ENCODE results near the gene UBASH3B.

The UBASH3B gene

DNA sequence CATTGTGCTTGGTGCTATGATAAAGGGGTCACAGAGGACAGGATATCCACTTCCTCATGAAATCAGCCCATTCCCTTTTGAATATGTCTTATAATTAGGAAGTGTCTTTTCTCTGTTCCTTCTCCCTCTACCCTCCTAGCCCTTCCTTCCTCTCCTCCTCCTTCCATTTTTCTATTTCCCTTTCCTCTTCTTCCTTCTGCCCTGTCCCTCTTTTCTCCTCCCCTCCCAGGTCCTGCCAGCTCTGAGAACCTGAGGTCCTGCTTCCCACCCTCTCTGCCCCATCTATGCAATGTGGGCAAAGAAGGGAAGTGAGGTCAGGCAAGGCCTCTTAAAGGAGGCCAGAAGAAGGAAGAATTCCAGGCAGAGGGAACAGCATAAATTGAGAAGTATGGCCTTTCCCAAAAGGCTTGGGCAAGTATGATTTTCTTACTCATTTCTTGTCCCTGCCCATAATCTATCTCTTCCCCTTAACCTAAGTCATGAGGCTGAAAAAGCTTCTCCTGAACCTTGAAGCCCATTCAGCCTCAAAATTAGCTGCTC lies 7.7 kb upstream of the UBASH3B start:
- DNase-seq: no peak

DNA sequence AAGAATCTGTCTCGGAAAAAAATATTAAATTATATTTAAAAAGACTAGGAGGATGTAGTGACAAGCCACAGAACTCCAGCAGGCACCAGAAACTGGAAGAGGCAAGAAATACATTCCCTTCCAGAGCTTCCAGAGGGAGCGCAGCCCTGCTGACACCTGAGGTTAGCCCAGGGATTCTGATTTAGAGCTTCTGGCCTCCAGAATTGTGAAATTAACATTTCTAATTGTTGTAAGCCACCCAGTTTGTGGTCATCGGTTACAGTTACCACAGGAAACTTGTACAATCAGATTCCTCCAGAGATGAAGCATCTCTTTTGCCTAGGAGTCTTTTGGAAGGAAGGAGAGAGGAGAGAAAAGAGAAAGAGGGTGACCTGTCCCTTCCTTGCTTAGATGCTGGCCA lies 6.4 kb upstream of the UBASH3B start:
- no peak for DNase-seq

DNA sequence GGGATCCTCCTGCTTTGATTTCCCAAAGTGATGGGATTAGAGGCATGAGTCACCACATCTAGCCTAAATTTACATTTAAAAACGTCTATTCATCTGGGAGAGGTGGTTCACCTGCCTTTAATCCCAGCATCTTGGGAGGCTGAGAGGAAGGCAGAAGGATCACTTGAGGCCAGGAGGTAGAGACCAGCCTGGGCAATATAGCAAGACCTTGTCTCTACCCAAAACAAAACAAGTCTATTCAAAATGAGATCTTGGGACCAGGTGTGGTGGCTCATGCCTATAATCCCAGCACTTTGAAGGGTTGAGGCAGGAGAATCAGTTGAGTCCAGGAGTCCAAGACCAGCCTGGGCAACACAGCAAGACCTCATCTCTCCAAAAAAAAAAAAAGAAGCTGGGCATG lies 4.9 kb upstream of the UBASH3B start:
- DNase-seq: no peak

DNA sequence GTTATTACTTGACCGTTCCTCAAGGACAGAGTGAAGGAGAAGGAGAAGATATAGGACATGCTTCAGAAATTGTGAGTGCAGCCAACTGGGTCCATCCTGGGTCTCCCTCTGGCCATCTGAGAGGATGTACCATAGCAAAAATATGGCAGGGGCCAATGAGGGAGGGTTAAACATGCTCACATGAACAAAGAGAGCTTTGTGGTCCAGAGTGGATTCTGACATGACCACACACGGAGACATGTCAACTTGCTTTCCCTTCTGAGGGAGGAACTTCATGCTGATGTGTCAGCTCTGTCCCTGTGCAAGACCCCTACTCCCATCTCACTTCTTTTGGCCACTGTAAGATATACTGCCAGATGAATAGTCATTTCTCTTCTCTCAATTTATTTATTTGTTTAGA lies 3.0 kb upstream of the UBASH3B start:
- DNase-seq: no peak

DNA sequence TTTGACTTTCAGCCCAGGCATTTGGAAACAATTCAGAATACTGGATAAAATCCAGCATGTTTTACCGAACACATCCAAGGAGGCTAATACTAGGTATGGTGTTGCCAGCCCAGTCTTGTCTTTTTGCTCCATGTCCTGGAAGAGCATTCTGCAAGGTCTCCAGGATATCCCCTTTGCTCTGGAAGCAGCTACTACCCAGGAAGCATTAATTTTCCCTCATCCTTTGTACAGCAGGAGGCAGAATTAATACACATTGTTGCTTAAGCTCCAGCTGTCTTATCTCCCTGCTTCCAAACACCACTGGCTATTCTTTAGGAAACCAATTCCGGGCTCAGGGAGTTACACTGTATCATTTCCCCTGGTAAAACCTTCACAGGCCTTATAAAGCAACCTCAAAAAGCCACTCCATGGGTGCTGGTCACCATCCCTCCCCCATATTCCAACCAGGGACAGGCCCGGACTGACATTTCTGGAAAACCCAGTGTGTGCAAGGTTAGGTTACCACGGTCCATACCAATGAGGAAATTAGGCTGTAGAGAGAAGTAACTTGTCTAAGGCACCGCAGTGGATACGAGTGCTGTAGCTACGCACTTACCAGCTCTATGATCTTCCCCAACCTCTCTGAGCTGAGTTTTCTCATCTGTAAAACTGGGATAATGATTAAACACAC lies 1.5 kb upstream of the UBASH3B start:
- DNase-seq: no peak

DNA sequence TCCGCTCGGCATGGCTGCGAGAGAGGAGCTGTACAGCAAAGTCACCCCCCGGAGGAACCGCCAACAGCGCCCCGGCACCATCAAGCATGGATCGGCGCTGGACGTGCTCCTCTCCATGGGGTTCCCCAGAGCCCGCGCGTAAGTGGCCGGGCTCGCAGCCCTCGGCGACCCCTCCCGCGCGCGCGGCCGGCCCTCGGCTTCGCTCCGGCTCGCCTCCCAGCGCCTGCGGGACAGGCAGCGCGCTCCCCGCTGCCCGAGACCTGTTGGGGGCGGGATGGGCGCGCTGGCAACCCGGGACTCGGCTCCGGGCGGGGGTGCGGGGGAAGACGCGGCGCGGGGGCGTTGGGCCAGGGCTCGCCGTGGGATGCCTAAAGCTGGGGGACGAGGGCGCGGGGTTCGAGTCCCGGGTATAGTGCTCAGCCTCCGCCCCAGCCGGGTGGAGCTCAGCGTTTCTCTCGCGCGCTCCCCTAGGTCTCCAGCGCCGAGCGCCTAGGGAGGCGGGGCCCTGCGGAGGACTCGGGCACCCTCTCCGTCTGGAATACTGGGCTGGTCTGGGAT lies 630 bp downstream of the UBASH3B start:
- DNase-seq: peak; percentile 31

DNA sequence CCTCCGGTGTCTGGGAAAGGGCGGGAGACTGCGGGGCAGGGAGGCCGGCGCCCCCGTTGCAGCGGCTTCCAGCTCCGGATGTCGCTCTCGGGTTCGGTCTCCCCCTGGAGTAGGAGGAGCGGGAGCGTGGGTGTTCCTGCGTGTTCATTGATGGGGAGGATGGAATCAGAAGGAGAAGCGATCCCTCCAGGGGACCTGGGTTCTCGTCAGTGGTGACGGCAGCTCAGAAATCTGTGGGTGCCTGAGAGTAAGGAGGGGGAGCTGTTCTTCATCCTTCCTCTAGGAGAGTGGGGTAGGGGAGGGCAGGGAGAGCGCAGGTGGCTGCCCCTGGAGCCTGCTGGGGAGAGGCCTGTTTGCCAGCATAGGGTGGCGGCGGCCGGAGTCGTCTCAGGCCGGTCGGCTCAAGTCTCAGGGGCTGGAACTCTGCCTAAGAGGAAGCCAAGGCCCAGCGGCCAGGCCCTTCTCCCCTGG lies 1.1 kb downstream of the UBASH3B start:
- no peak for DNase-seq

DNA sequence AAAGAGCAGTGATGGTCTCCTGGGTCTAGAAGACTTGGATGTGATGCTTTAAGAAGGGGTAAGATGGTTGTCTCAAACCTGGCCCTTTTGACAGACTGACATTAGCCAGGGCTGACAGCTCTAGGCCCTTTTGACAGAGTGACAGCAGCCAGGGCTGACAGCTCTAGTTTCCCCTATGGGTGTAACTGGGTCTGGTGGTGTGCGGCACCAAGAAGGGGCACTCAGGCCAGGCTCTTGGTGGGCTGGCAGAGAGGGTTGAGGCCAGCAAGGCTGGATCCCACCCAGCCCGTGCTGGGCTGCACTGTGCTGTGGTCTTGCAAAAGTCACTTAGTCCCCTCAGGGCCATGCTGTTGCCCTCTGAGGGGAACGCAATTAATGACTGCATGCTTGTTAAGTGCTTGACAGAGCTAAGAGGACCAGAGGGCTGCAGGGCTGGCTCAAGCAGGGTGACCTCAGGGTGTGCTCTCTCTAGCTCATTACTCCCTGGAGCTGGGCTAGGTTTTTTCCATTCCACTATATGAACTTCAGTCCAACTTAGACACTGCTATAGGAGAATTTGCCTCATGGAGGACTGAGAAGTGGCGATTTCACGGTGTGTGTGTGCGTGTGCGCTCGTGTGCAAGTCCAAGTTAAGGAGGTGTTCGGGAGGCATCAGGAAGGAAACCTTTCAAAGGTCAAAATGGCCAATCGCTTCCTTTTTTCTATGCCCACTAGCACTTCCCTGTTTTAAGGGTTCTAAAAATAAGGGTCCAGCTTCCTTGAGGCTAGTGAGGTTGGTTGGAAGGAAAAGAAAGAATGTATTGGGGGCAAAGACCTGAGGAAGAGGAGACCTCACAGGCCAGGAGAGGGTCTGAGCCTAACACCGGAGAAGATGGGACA lies 4.4 kb downstream of the UBASH3B start:
- DNase-seq: no peak

DNA sequence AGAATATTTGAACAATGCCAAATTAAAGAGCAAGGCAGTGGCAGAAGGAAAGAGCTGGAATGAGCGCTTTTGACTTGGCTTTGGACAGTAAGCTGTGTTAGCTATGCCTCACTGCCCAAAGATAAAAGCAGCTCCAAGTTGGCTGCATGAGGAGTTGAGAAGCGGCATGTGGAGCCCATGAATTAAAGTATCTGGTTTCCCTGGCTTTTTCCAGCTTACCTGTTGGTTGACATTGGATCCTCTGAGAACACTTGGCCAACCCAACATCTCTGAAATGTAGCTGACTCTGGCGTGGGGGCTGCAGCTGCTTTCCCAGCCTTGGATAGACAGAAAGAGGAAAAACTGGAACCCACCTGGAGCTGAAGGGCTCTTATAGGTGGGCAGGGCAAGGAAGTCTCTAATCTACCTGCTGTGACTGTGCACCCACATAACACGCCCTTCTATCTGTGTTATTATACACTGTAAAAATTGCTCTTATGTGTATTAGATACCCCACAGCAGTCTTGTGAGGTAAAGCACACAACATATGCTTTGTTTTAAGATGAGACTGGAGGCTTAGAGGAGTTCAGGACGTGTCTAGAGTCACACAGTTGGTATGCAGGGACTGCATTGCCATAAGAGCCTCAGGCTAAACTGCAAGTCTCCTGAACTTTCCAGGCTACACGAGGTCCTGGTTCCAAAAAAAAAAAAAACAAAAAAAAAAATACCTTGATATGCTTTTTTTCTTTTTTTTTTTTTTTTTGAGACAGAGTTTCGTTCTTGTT lies 5.8 kb downstream of the UBASH3B start:
- peak; percentile 97 for DNase-seq

DNA sequence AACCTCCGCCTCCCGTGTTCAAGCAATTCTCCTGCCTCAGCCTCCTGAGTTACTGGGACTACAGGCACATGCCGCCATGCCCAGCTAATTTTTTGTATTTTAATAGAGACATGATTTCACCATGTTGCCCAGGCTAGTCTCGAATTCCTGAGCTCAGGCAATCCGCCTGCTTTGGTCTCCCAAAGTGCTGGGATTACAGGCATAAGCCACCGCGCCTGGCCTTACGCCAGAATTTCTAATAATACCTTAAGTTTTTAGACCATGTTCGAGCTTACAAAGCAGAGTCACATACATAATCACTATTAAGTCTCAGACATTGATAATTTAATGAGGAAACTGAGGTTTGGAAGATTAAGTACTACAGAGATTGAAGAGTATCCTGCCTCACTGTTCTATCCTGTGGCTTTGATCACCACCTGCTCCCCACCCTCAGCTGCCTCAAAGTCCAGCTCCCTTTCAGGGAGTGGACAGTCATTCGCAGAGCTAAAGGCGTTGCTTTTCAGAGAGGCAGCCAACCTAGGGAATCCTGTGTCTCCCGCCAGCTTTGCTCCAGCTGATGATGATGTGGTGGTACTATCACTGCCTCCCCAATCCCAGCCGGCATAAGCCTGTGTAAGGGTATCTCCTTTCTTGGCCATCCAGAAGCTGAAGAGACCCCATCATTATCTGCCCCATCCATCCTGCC lies 7.7 kb downstream of the UBASH3B start:
- DNase-seq: no peak

DNA sequence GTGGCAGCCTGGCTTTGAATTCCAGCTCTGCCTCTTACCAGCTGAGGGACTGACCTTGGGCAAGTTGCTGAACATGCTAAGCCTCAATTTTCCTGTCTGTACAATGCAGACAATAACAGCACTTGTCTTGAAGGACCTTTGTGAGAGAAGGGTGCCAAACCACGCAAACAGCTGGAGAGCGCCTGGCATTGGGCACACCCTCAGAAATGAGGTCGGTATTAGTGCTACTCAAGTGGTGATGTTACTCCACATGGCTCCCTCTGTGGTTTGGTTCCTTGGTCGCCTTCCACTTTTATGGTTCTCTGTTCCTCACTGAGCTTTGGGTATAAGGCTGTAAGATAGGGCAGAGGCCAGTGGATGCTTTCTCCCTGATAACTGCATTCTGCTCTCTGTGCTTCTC lies 8.2 kb downstream of the UBASH3B start:
- no peak for DNase-seq

DNA sequence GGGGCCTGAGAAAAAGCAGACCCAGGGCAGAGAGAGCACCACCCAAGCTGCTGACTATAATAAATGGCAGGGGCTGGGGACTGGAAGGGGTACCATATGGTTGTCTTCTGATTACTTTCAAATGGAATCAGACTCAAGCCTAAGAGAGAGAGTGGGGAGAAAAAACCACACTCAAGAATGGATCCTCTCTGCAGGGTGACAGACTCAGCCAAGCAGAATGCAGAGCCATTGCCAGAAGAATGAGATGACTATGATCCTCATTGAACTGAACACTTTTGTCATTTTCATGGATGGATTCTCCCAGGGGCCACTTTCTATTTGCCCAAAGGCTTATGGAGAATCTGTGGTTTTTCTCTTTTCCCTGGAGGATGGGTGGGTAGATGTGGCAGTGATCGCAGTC lies 8.7 kb downstream of the UBASH3B start:
- DNase-seq: peak; percentile 37

DNA sequence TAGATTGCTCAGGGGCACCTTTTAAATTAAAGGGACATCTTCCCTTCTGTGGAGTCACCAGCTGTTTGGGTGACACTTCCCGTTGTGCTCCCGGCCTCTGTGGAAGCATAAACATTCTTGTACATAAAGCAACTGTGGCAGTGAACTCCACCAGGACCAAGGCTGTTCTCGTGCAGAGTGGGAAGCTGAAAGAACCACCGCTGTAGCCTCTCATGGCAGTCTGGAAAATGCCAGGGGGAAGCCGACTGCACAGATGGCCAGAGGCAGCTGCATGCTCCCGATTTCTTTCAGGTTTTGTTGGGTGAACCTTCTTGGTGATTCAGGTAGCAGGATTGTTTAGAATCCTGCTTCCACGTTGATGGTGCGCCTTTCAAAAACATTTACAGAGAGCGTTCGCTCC lies 10.3 kb downstream of the UBASH3B start:
- DNase-seq: no peak

DNA sequence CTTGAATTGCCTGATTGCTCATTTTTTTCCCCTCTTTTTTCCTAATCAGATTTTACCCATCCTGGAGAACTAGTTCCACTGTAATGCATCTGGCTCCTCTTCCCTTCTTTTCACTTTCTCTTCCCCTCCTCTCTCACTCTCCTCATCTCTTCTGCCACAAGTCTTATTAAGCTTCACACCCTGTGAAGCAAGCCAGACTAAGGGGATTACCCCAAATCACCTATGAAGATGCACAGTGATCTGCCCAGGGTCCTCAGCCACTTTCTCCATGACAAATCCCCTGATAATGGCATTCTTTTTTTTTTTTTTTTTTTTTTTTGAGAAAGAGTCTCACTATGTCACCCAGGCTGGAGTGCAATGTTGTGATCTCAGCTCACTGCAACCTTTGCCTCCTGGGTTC lies 11.2 kb downstream of the UBASH3B start:
- no peak for DNase-seq

DNA sequence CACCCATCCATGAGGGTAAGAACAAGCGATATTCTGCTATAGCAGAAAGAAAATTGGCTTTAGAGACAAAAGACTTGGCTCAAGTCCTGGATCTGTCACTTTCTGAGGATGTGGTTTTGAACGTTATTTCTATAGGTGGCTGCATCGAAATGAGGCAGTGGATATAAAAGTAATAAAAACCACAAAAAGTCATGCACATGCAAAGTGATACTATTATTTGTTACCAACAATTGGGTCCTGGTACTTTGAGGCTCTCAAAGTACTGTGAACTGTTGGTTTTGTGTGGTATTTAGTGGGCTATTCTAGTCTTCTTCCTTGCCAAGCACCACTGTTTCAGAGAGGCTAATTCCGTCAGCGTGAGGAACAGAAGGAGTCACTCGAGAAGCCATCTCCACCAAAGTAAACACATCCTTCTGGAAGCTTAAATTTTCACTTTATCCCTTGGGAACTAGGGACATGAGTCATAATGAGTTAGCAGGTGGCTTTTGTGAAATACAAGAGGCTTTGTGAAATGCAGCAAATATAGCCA lies 13.1 kb downstream of the UBASH3B start:
- DNase-seq: no peak

DNA sequence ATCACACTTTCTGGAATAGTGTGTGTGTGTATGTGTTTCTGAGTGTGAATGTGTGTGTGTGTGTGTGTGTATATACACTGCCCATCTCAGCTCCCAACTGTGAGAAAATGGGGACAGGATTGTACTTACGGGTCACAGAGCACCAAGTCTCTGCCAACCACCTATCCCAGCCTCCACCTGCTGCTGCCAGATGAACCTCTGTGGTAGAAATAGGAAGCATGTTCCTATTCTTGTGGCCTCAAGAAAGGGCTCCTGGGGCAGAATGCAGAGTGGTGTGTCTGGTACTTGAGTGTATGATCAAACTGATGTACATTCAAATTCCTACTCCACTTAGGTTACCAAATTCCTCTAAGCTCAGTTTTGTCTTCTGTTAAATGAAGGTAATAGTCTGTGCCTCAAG lies 14.6 kb downstream of the UBASH3B start:
- DNase-seq: no peak

DNA sequence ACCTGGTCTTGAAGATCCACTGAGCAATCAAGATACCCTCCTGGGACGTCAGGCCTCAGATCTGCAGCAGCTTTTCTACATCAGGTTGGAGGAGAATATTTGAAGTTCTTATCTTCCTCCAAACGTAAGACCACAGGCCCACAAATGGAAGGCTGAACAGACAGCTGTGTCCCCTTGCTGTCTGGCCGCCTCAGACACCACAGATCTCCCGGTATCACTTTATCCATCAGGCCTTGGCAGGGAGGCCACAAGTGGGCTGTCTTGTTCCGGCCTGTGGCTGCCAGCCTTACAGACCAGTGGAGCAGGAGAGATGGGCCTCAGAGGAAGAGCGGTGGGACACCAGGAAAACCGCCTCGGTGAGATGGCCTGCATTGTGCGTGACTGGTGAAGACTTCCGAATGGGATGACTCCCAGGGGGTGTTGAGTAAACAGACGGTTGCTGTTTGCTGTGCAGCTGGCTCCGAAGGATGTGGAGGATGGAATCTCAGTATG lies 15.9 kb downstream of the UBASH3B start:
- DNase-seq: no peak

DNA sequence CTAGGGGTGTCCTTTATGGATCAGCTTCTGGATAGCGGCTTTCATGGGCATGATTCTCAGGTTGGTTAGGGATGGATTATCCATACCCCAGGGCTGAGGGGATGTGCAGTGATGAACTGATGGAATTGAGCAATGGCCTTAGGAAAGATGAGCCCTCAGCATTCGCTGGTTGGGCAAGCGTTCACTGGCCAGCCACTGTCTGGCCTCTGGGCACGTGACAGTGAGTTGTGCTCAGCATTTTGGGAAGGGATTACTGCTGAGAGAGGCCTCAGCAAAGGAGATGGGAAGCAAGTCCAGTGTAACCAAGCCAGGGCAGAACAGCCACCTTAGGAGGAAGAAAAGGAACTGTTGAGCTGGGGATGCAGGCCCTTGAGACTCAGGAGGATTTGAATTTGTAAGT lies 17.4 kb downstream of the UBASH3B start:
- DNase-seq: no peak

DNA sequence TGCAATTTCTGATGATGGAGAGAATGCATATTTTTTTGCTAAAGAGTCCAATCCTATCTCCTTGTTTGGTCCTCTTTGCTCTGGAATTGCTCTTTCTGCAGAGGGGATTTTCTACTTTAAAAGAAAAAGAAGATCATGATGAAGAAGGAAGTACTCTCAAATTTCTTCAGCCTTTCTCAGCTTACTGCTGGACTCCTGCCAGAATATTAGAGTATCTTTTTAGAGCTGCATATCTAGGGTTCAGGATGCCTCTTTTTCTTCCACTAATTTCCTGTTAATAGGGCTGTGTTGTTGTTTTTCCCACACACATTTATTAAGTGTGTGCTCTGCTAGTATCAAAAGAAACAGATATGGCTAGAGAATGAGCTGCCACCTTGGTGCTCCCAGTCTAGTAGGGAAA lies 18.2 kb downstream of the UBASH3B start:
- DNase-seq: no peak

DNA sequence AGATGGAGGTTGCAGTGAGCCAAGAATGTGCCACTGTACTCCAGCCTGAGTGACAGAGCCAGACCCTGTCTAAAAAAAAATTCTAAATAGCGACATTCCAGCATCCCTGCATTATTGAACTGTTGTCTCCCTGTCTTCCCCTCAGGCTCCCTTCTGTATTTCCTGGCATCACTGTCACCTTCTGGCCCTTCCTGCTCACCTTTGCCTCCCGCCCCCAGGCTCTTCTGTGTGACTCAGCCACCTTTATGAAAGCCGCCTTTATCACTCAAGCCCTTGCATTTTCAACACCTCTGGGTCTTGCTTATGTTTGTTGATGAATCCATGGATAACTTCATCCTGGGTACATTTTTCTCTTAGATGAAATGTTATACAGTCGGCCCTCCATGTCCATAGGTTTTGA lies 21.1 kb downstream of the UBASH3B start:
- DNase-seq: no peak

DNA sequence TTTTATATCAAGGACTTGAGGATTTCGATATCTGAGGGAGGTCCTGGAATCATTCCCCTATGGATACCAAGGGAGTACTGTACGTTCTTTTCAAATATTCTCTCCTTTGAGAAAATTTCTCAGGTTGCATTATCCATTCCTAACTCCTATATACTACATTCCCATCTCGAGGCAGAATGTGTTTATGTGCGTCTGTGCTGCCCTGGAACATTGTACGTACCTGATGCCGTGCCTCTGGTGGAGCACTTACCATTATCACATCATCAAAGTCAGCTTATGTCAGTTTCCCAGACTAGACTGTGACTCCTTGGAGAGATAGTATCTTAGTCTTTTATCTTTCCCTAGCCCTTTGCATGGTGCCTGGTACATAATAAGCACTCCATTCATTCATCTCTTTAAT lies 21.7 kb downstream of the UBASH3B start:
- no peak for DNase-seq

DNA sequence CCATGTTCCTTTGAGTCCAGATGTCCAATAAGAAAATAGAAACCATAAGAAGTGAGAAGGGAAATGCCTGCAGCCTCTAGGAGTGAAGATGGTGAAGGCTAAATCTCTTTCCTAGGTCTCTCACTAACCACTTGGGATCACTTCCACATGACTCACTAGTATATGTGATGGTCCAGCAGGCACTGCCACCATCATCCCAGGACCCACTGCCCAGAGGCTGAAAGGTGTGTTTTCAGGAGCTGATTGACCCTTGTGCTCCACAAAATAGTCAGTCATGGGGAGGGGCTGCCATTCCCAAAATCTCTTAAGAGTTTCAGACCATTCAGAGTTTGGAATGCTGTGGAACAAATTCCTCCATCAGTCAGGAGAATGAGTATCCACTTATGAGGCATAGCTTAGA lies 22.9 kb downstream of the UBASH3B start:
- DNase-seq: no peak

Measured in NCI-H526 treated with DMSO at 0.1 percent for 48 hours (cell line).